Mucosa of descending colon (tissue), 3 donors: ENCODE data around the gene CYB561D2. TPM values are rescaled to one million over a fixed set of nuclear protein-coding genes. Genes with fewer than 3 reads are reported as not detected.
A peak's percentile ranks its signal among the peaks of the same experiment; 100 is the strongest.

Experiments
- ATAC-seq: fragments of 200-7000 bp; cut with Tn5 transposase; one replicate; pipeline ENCODE4 v1.9.1; 2020; ENCODE audit warnings: mild to moderate bottlenecking, moderate library complexity
- DNase-seq, 3 donors: peaks; one replicate each; pipeline ENCODE4 v3.0.0-alpha.2; 2020
- H3K36me3 ChIP-seq: fragments of 200-600 bp; one replicate; pipeline ENCODE4 v1.8.0; 2021; ENCODE audit warnings: low read depth, mild to moderate bottlenecking
- H3K4me1 ChIP-seq: fragments of 200-600 bp; one replicate; pipeline ENCODE4 v1.8.0; 2021; ENCODE audit warnings: low read depth, mild to moderate bottlenecking
- H3K4me3 ChIP-seq: fragments of 200-600 bp; one replicate; pipeline ENCODE4 v1.8.0; 2021; ENCODE audit warnings: mild to moderate bottlenecking
- H3K9me3 ChIP-seq: fragments of 200-600 bp; one replicate; pipeline ENCODE4 v1.8.0; 2021; ENCODE audit warnings: mild to moderate bottlenecking
- CTCF ChIP-seq: fragments of 200-600 bp; IDR thresholded peaks from one replicate; pipeline ENCODE4 v1.8.0; 2022; ENCODE audit warnings: antibody characterized with exemption, mild to moderate bottlenecking
- intact Hi-C, 2 donors: fragments of 100-400 bp; cut with DNase I in 1 of 2; cut with micrococcal nuclease in 1 of 2; formaldehyde crosslinking; loops; one replicate each; pipeline versions ENCODE4 v1.11.0 to v1.11.1; 2022; cut with DNase I, micrococcal nuclease
- total RNA-seq, 3 donors: library from RNA; stranded (reverse); fragmentation: NEBNext Ultra II Directional in 2 of 3; extraction: Animal tissue kit (Norgen Biotek cat#: 25700) in 2 of 3; gene quantifications; one replicate each; pipeline versions ENCODE4 v1.2.1 to v1.2.4, GENCODE V29; 2021 to 2023
- donor health status: DM: no; HTN: no; CAD: no; lungs with moderate emphysema.
- donor health status: DM: no; HTN: no; CAD: no.
- donor health status: DM: no; HTN: yes; CAD: no.

The CYB561D2 gene
- total RNA-seq, 3 donors from 2014 or later: 20.5 to 37.6 (median 36.7) TPM

DNA sequence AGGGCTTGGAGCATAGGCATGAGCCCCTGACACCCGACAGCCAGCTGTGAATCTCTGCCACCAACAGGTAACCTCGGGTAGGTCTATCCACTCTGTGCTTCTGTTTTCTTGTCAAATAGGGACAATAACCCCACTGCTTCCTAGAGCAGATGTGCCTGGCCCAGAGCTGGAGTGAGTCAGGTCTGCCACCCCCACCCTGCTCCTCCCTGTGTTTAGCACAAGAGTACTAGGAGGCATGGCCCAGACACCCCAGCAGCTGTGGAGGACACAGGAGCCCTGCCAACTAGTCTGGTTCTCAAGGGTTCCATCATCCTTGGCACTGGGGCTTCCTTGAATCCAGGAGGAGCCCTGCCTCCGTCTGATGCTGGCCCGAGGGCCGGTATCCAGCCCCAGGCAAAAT is 42.4 kb downstream of the CYB561D2 start:
- no peak for TF ChIP-seq CTCF
- ATAC-seq: no peak
- intact Hi-C loops: no loop called here

DNA sequence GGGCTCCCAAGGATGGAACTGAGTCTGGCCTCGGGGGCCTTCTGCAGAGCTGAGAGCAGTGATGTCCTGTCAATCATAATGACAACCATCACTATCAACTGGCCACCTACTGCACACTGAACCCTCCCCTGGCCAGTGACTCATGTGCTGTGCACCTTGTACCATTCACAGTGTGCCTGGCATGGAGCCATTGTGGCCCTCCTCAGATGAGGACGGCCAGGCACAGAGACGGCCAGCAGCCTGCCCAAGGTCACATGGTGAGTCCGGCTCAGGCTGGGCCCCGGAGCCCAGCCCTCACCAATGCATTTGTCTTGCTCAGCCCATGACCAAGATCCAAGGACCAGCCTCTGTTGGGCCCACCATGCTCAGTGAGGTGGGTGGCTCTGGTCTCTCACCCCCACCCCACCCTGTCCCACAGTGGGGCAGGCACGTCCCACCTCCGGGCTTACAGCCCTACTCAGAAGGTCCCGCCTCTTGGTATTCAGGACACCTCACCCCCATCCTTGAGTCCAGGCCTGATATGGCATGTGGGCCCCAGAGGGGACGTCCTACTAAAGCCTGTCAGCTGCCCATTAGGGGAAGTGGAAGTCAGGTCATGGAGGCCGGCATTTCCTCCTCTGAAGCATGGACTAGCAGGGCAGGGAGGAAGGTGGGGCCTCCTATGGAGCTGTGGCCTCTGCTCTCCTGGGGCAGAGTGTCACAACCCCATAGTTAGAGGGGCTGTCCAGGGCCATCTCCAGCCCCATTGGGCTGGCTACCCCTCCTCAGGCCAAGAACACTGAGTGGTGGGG is 44.6 kb downstream of the CYB561D2 start:
- Histone ChIP-seq H3K36me3 (no peaks in the 10 kb centered on the region), H3K4me3 (no peak overlapping the region), H3K9me3 (no peaks in the 10 kb centered on the region), H3K4me1 (peaks cover 3% of the 10 kb centered on the region)
- ATAC-seq: peak; percentile 13
- no peak for DNase-seq
- no peak for TF ChIP-seq CTCF
- intact Hi-C loops: no loop called here

More for the DNA sequence above, 42.4 kb downstream of the CYB561D2 start:
- H3K9me3 ChIP-seq: no peaks in the 10 kb centered on the region
- DNase-seq: no peak
- H3K4me1 ChIP-seq: peaks cover 3% of the 10 kb centered on the region
- no peaks in the 10 kb centered on the region for H3K36me3 ChIP-seq
- H3K4me3 ChIP-seq: no peak overlapping the region

DNA sequence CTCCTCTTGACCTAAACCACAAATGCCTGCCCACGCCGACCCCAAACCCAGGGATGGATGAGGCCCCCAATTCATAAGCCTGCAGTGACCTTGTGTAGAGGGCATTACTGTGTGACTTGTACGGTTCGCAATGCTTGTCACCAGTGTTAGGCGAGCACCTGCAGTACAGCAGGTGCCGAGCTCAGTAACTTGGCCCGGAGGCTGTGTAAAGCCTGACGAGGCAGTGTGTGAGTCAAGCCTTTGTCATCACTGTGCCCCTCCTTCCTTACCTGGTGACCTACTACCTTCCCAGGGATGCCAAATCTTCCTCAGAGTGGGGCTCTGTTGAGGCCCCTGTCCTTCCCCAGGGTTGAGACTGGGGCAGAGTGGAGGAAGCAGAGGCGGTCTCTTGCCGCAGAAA is 45.8 kb downstream of the CYB561D2 start:
- no peak for TF ChIP-seq CTCF
- H3K36me3 ChIP-seq: no peaks in the 10 kb centered on the region
- no peaks in the 10 kb centered on the region for H3K4me1 ChIP-seq
- ATAC-seq: peak; percentile 6
- intact Hi-C loops: no loop called here
- DNase-seq: no peak
- no peak overlapping the region for H3K4me3 ChIP-seq
- no peaks in the 10 kb centered on the region for H3K9me3 ChIP-seq

- no peaks in the 10 kb centered on the region for H3K4me1 ChIP-seq
- peak; percentile 44 for ATAC-seq
- no peak for TF ChIP-seq CTCF
- intact Hi-C loops: no loop called here
- peak in 1 of 3 donors; percentile 63 for DNase-seq
- no peaks in the 10 kb centered on the region for H3K9me3 ChIP-seq
- no peaks in the 10 kb centered on the region for H3K36me3 ChIP-seq
- no peak overlapping the region for H3K4me3 ChIP-seq
Measured at GRCh38 chr3:50401978-50402595, 51.4 kb downstream of the CYB561D2 start.

Other genes with a start within 250 kb of the CYB561D2 start
- gene SEMA3F, start 195.5 kb upstream of the CYB561D2 start, total RNA-seq: 10 to 100 TPM; 10.7 to 15.3 (median 14.6) TPM
- not detected for gene GNAT1, start 159.3 kb upstream of the CYB561D2 start, total RNA-seq
- gene SLC38A3, start 145.6 kb upstream of the CYB561D2 start, total RNA-seq: under 1 TPM in 2 of 3 donors, not detected in 1; 0.29 to 0.32 TPM
- gene GNAI2, start 114.7 kb upstream of the CYB561D2 start, total RNA-seq: 100 to 1,000 TPM in 1 of 3 donors, 10 to 100 TPM in 2; 47.0 to 190 (median 96.4) TPM
- 100 to 1,000 TPM in 1 of 3 donors, 10 to 100 TPM in 2; 42.0 to 129 (median 59.2) TPM for gene SEMA3B, start 81.7 kb upstream of the CYB561D2 start, total RNA-seq
- under 1 TPM in 1 of 3 donors, not detected in 2; 0.32 TPM for gene LSMEM2, start 71.8 kb upstream of the CYB561D2 start, total RNA-seq
- gene IFRD2, start 58.4 kb upstream of the CYB561D2 start, total RNA-seq: 10 to 100 TPM; 54.8 to 59.8 (median 57.0) TPM
- gene HYAL3, start 51.5 kb upstream of the CYB561D2 start, total RNA-seq: 1 to 10 TPM; 1.4 to 2.9 (median 1.4) TPM
- gene NAA80, start 51.5 kb upstream of the CYB561D2 start, total RNA-seq: 10 to 100 TPM in 1 of 3 donors, 1 to 10 TPM in 2; 7.0 to 10.1 (median 8.4) TPM
- 10 to 100 TPM in 1 of 3 donors, 1 to 10 TPM in 2; 5.3 to 10.0 (median 7.0) TPM for gene HYAL1, start 47.3 kb upstream of the CYB561D2 start, total RNA-seq
- gene HYAL2, start 28.1 kb upstream of the CYB561D2 start, total RNA-seq: 10 to 100 TPM; 18.6 to 32.5 (median 29.1) TPM
- gene TUSC2, start 22.6 kb upstream of the CYB561D2 start, total RNA-seq: 10 to 100 TPM; 23.8 to 35.7 (median 25.8) TPM
- 10 to 100 TPM; 10.9 to 25.7 (median 18.9) TPM for gene RASSF1, start 10.0 kb upstream of the CYB561D2 start, total RNA-seq
- under 1 TPM; 0.20 to 0.60 (median 0.31) TPM for gene ZMYND10, start 5.1 kb upstream of the CYB561D2 start, total RNA-seq
- 10 to 100 TPM; 20.2 to 32.9 (median 25.0) TPM for gene NPRL2, start 87 bp upstream of the CYB561D2 start, total RNA-seq
- 10 to 100 TPM; 41.4 to 51.6 (median 41.4) TPM for gene TMEM115, start 8.7 kb downstream of the CYB561D2 start, total RNA-seq
- gene CACNA2D2, start 152.8 kb downstream of the CYB561D2 start, total RNA-seq: 1 to 10 TPM; 1.5 to 4.9 (median 3.8) TPM
- 10 to 100 TPM in 1 of 3 donors, 1 to 10 TPM in 2; 1.5 to 14.1 (median 2.5) TPM for gene C3orf18, start 216.9 kb downstream of the CYB561D2 start, total RNA-seq
- 10 to 100 TPM; 19.7 to 29.9 (median 22.6) TPM for gene HEMK1, start 218.7 kb downstream of the CYB561D2 start, total RNA-seq